ENCODE results near the gene TREX2. TPM values are rescaled to one million over a fixed set of nuclear protein-coding genes. Genes with fewer than 3 reads are reported as not detected.

The TREX2 gene
- total and polyA plus RNA-seq, 2 of the 8 experiments (the other 6 are each of a cell fraction or from before 2014, with no cell fraction given), result 0.71 to 0.80 TPM

DNA sequence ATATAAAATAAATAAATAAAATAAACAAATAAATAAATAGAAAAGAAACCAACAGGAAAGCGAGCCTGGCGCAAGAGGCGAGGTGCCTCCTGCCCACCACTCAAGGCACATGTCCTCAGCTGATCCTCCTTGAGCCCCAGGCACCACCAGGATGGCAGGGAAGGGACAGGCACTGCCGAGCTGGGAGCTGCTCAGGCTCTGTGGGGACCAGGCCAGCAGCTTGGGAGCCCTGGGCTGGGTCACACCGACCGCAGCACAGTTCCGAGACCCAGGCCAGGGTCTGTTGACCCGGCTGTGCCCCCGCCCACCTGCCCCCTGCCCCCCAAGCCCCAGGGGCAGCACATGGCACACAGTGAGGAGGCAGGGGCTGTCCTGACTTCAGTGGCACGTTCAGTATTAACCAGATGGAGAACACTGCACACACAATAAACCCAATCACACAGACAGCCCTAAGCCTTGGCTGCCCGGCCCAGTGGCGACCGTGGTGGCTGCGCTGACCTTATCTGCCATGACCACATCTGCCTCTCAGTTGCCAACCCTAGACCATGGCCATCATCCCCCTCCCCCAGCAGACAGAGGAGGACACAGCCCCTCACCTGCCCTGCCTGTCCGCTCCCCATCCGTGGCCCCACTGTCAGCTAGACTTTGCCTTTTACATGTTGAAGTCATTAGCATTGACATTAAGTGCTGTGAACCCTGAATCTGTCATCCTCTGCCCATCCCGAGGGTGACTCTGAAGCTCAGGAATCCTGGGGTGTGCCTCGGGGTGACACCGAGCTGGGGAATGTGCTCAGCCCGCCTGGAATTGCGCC, 2.9 kb upstream of the TREX2 start (continued):
- TF ChIP-seq EZH2 (IDR thresholded peaks at IDR 0.05; ENCODE audit: low read depth, low read length, severe bottlenecking) (no peak), POU5F1 (IDR thresholded peaks at IDR 0.05; ENCODE audit: low read depth, low read length) (no peak), JUN (IDR thresholded peaks at IDR 0.05; ENCODE audit: low read depth, low read length) (no peak), SAP30 (IDR thresholded peaks at IDR 0.05; ENCODE audit: insufficient read depth, insufficient replicate concordance, low read length) (no peak), CHD1 (IDR thresholded peaks at IDR 0.05; ENCODE audit: low read depth, low read length) (no peak), ASH2L (IDR thresholded peaks at IDR 0.05; ENCODE audit: low read length) (no peak), NANOG (IDR thresholded peaks at IDR 0.05; ENCODE audit: insufficient read depth, low read depth, low read length, poor library complexity, severe bottlenecking) (no peak)

All from H1 (cell line).